ENCODE data around the gene CSPG4.
A peak's percentile ranks its signal among the peaks of the same experiment; 100 is the strongest.
"Not testable (repeated sequence)": the region's sequence is repeated elsewhere in the genome, so short reads cannot be mapped to it uniquely, and the experiment has no call there.

Gene CSPG4

GRCh38 chr15:75646112-75646943 is 66.3 kb downstream of the CSPG4 start:
- H3K27me3 Mint-ChIP-seq = no peaks in the 10 kb centered on the region
- ATAC-seq (ENCODE audit: low read depth) (no peak), DNase-seq (ENCODE audit: low spot score in 2 of 2) (no peak)
- peaks cover 10% of the 10 kb centered on the region for H3K4me1 Mint-ChIP-seq
- H3K36me3 Mint-ChIP-seq = peaks cover 2% of the 10 kb centered on the region
- no peaks in the 10 kb centered on the region for H3K9me3 Mint-ChIP-seq
- peak overlapping the region; percentile 84 for H3K4me3 Mint-ChIP-seq
- H3K27ac Mint-ChIP-seq = no peak overlapping the region

- Mint-ChIP-seq H3K9me3 (no peaks in the 10 kb centered on the region), H3K36me3 (peaks cover 2% of the 10 kb centered on the region), H3K27ac (no peak overlapping the region), H3K4me3 (no peak overlapping the region), H3K4me1 (peaks cover 19% of the 10 kb centered on the region), H3K27me3 (no peaks in the 10 kb centered on the region)
- ATAC-seq (ENCODE audit: low read depth) = no peak
- DNase-seq (ENCODE audit: low spot score in 2 of 2) = no peak
These were observed 68.3 kb downstream of the CSPG4 start for GRCh38 chr15:75644376-75644775.

GRCh38 chr15:75641603-75642002 is 71.0 kb downstream of the CSPG4 start:
- Mint-ChIP-seq H3K9me3 (no peaks in the 10 kb centered on the region), H3K27me3 (no peaks in the 10 kb centered on the region), H3K4me3 (no peak overlapping the region), H3K27ac (no peak overlapping the region), H3K4me1 (peaks cover 31% of the 10 kb centered on the region), H3K36me3 (peaks cover 2% of the 10 kb centered on the region)
- ATAC-seq (ENCODE audit: low read depth) = no peak
- no peak for DNase-seq (ENCODE audit: low spot score in 2 of 2)

GRCh38 chr15:75641179-75641503 is 71.5 kb downstream of the CSPG4 start:
- Mint-ChIP-seq H3K27me3 (no peaks in the 10 kb centered on the region), H3K4me3 (peak overlapping the region; percentile 92), H3K4me1 (peaks cover 34% of the 10 kb centered on the region), H3K36me3 (peaks cover 3% of the 10 kb centered on the region), H3K27ac (no peak overlapping the region), H3K9me3 (no peaks in the 10 kb centered on the region)
- DNase-seq (ENCODE audit: low spot score in 2 of 2) (no peak), ATAC-seq (ENCODE audit: low read depth) (no peak)

- Mint-ChIP-seq H3K4me1 (peaks cover 36% of the 10 kb centered on the region), H3K27ac (peak overlapping the region; percentile 93), H3K36me3 (peaks cover 5% of the 10 kb centered on the region), H3K27me3 (no peaks in the 10 kb centered on the region), H3K4me3 (peak overlapping the region; percentile 92), H3K9me3 (no peaks in the 10 kb centered on the region)
- ATAC-seq (ENCODE audit: low read depth) = peak; percentile 29
- no peak for DNase-seq (ENCODE audit: low spot score in 2 of 2)
These were observed 72.0 kb downstream of the CSPG4 start for GRCh38 chr15:75640483-75641178.

- peak within 1 kb of the TSS; percentile 92 for H3K4me3 Mint-ChIP-seq
- H3K36me3 Mint-ChIP-seq = peaks cover 5% of the 10 kb centered on the region
- no peaks in the 10 kb centered on the region for H3K27me3 Mint-ChIP-seq
- no peaks in the 10 kb centered on the region for H3K9me3 Mint-ChIP-seq
- ATAC-seq (ENCODE audit: low read depth) (peak; percentile 88), DNase-seq (ENCODE audit: low spot score in 2 of 2) (peak; percentile 83 to 89)
- peak within 1 kb of the TSS; percentile 93 for H3K27ac Mint-ChIP-seq
- peaks cover 36% of the 10 kb centered on the region for H3K4me1 Mint-ChIP-seq
These were observed 72.8 kb downstream of the CSPG4 start, which contains the start of gene IMP3 for GRCh38 chr15:75639709-75640482. Gene IMP3 (minus strand): TSS chr15:75640224. CDS start chr15:75640168, 56 bp downstream.

GRCh38 chr15:75639191-75639708 is 73.4 kb downstream of the CSPG4 start:
- ATAC-seq (ENCODE audit: low read depth) (no peak), DNase-seq (ENCODE audit: low spot score in 2 of 2) (no peak)
- no peaks in the 10 kb centered on the region for H3K9me3 Mint-ChIP-seq
- H3K27ac Mint-ChIP-seq = peak overlapping the region; percentile 93
- H3K4me1 Mint-ChIP-seq = peaks cover 36% of the 10 kb centered on the region
- H3K27me3 Mint-ChIP-seq = no peaks in the 10 kb centered on the region
- peaks cover 5% of the 10 kb centered on the region for H3K36me3 Mint-ChIP-seq
- H3K4me3 Mint-ChIP-seq = peak overlapping the region; percentile 92

GRCh38 chr15:75637245-75638009 is 75.2 kb downstream of the CSPG4 start:
- Mint-ChIP-seq H3K27me3 (no peaks in the 10 kb centered on the region), H3K4me3 (no peak overlapping the region), H3K4me1 (peaks cover 34% of the 10 kb centered on the region), H3K36me3 (peaks cover 2% of the 10 kb centered on the region), H3K9me3 (no peaks in the 10 kb centered on the region), H3K27ac (no peak overlapping the region)
- no peak for DNase-seq (ENCODE audit: low spot score in 2 of 2)
- ATAC-seq (ENCODE audit: low read depth) = no peak

DNA sequence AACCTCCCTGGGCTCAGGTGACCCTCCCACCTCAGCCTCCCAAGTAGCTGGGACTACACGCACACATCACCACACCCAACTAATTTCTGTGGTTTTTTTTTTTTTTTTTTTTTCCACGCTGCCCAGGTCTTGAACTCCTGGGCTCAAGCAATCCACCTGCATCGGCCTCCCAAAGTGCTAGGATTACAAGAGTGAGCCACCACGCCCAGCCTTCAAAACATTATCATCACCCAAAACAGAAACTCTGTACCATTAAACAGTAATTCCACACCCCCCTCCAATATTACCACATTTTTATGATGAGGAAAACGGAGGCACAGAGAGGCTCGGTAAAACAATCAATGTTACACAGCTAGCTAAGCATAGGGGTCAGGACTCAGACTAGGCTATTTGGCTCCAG is 76.6 kb downstream of the CSPG4 start:
- H3K4me3 Mint-ChIP-seq = no peak overlapping the region
- H3K4me1 Mint-ChIP-seq = peaks cover 28% of the 10 kb centered on the region
- no peak for DNase-seq (ENCODE audit: low spot score in 2 of 2)
- no peaks in the 10 kb centered on the region for H3K27me3 Mint-ChIP-seq
- no peak overlapping the region for H3K27ac Mint-ChIP-seq
- H3K36me3 Mint-ChIP-seq = peaks cover 2% of the 10 kb centered on the region
- ATAC-seq (ENCODE audit: low read depth) = no peak
- H3K9me3 Mint-ChIP-seq = no peaks in the 10 kb centered on the region

DNA sequence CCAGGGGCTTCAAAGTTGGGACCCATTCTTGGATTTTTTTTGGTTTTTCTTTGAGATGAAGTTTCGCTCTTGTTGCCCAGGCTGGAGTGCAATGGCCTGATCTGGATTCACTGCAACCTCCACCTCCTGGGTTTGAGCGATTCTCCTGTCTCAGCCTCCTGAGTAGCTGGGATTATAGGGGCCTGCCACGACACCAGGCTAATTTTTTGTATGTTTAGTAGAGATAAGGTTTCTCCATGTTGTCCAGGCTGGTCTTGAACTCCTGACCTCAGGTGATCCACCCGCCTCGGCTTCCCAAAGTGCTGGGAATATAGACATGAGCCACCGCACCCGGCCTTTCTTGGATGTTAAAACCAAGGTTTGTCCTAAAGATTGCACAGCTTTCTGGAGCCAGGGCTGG is 78.7 kb downstream of the CSPG4 start:
- H3K36me3 Mint-ChIP-seq; ATAC-seq (ENCODE audit: low read depth); H3K4me3 Mint-ChIP-seq; H3K27me3 Mint-ChIP-seq; DNase-seq (ENCODE audit: low spot score in 2 of 2); H3K9me3 Mint-ChIP-seq; H3K27ac Mint-ChIP-seq: not testable (repeated sequence)
- peaks cover 17% of the 10 kb centered on the region for H3K4me1 Mint-ChIP-seq

GRCh38 chr15:75631935-75632334 is 80.7 kb downstream of the CSPG4 start:
- ATAC-seq (ENCODE audit: low read depth) (no peak), DNase-seq (ENCODE audit: low spot score in 2 of 2) (no peak)
- H3K36me3 Mint-ChIP-seq = peaks cover 2% of the 10 kb centered on the region
- no peak overlapping the region for H3K27ac Mint-ChIP-seq
- no peaks in the 10 kb centered on the region for H3K27me3 Mint-ChIP-seq
- no peak overlapping the region for H3K4me3 Mint-ChIP-seq
- no peaks in the 10 kb centered on the region for H3K9me3 Mint-ChIP-seq
- H3K4me1 Mint-ChIP-seq = peaks cover 5% of the 10 kb centered on the region

- Mint-ChIP-seq H3K9me3 (no peaks in the 10 kb centered on the region), H3K4me1 (peaks cover 7% of the 10 kb centered on the region), H3K27ac (peak within 1 kb of the TSS; percentile 94), H3K4me3 (peak within 1 kb of the TSS; percentile 88), H3K27me3 (no peaks in the 10 kb centered on the region), H3K36me3 (peaks cover 2% of the 10 kb centered on the region)
- ATAC-seq (ENCODE audit: low read depth) = peak; percentile 92
- peak; percentile 76 to 78 for DNase-seq (ENCODE audit: low spot score in 2 of 2)
These were observed 86.9 kb downstream of the CSPG4 start, which contains the start of gene SNUPN for GRCh38 chr15:75625542-75626347. Gene SNUPN (minus strand): TSS chr15:75625725. CDS start chr15:75621051, 4,674 bp downstream.
